SKM-1 (cell line): ENCODE results near the gene WIPF1.
A peak's percentile ranks its signal among the peaks of the same experiment; 100 is the strongest.

Experiments
- DNase-seq: peaks from one replicate; lab custom pipeline; 2025; ENCODE audit not compliant: unreplicated experiment; lab: John Stamatoyannopoulos, UW

The WIPF1 gene

DNA sequence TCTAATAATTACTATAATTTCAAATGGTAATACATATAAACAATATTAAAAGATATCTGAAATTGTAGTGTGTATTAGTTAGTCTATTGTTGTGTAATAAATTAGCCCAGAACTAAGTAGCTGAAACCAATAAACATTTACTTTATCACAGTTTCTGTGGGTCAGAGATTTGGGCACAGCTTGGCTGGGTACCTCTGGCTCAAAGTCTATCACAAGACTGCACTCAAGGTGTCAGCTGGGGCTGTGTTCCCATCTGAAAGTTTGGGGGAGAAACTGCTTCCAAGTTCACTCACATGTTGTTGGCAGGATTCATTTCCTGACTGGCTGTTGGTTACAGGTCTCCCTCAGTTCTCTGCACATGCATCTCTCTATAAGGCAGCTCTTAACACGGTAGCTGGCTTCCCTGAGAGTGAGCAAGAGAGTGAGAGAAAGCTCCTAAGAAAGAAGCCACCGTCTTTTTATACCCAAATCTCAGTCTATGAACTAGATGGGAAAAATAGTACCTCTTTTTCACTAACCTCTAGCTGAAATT lies 25.6 kb upstream of the WIPF1 start:
- no peak for DNase-seq

- DNase-seq, result no peak
These were observed 23.7 kb upstream of the WIPF1 start for GRCh38 chr2:174621323-174621722.

DNA sequence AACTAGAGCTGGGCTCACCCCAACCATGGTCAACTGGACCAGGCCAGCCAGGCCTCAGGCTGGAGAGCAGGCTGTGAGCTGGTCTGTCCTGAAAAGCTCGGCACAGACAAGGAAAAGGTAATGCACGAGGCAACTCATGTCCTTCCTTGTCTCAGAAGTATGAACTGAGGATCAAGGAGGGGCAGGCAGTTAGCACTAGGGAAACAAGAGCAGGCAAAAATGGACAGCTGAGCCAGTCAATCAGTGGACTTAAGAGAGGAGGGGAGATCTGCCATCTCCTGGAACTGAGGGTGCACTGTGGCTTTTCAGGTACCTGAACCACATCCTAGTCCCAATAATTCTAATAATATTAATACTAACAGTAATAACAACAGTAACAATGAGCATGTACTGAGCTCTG lies 20.6 kb upstream of the WIPF1 start:
- DNase-seq, result no peak

DNA sequence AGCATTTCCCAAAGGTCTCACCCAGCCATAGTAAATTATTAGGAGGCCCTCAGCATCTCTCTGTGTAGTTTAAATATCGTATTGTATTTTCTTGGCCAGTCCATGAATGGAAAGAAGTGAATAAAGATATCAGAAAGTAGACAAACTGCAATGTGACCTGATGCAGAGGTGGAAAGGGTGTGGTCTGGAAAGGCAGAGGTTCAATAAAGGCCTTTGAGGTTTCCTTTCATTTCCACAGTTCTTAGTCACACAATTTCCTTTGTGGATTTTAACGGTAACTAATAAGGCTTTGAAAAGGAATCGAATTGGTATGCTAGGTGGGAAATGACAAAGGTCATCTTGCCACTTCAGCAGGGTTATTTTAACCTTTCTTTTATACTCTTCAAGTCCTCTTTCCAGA lies 20.1 kb upstream of the WIPF1 start:
- DNase-seq, result no peak

- DNase-seq, result no peak
These were observed 19.5 kb upstream of the WIPF1 start for GRCh38 chr2:174617120-174617519.

DNA sequence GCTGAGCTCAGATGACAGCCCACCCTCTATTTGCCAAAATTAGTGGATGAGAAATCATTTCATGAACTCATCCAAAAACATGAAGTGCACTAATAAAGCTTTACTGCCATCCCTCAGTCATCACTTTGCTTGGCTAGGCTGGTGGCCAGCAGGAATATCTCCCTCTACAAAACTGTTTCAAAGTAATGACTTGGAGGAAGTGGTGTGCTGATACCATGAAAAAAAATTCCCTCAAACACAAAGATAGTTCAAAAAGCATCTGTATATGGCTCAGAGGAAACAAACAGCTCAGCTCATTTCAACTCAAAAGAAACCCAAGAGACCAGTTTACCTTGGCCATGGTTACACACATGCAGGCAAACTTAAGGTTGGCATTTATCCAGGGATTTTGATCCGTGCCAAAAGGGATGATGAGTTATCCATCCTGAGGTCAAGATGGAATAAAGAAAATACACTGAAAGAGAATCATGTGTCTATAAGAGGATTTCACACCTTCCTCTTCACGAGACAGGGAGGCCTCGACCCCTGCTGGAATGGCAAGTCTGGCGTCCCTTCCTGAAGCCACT lies 18.4 kb upstream of the WIPF1 start:
- no peak for DNase-seq

DNA sequence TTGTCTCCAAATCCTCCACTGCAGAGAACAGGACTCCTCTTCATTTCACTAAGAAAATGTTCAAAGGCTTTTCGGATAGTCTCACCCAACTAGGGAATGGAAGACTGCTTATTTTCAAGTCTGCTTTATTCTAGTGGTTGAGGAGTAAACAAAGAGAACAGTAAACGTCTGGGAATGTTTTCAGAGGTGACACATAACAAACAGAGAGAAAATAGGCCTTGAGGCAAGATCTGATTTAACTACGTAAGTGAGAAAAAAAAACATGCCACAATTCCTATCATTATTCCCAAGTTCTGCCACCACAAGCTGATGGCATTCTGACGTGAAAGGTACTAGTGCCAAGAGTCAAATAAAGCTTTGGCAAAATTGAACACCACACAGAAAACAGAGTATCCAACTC lies 16.7 kb upstream of the WIPF1 start:
- no peak for DNase-seq

- no peak for DNase-seq
These were observed 15.9 kb upstream of the WIPF1 start for GRCh38 chr2:174613531-174613930.

DNA sequence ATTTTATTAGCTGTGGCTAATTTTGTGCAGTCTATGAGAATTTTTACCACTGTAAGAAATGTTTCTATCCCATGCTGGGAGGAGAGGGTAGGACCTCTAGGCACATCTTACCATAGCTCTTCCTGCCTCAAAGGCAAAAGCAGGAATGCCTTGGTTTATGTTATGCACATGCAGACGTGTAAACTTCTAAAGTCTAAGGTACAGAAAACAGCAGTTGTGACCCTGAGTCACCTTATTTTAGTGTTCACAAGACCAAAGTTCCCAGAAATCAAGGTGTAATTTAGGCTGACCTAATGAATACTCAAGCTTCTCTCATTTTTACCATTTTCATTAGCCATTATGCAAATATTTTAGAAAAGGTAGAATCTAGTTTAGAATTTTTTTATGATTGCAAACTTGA lies 15.4 kb upstream of the WIPF1 start:
- DNase-seq, result no peak

- DNase-seq, result no peak
These were observed 14.2 kb upstream of the WIPF1 start for GRCh38 chr2:174611854-174612253.

DNA sequence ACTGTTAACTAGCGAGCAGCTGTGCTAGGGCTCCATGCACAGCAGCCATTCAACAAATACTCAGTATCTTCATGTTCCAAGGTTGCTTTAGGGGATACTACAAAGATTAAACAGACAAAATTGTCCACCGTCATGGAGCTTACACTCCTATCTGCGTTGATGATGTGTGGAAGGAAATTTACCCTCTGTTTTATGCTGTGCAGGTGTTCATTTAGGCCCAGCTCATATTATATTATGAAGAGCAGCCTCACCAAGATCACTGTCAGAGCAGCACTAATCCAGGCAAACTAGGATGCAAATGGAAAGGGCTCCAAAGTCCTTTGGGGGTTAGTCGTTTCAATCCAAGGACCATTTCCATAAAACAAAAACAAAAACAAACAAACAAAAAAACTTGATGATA lies 13.4 kb upstream of the WIPF1 start:
- DNase-seq, result no peak

DNA sequence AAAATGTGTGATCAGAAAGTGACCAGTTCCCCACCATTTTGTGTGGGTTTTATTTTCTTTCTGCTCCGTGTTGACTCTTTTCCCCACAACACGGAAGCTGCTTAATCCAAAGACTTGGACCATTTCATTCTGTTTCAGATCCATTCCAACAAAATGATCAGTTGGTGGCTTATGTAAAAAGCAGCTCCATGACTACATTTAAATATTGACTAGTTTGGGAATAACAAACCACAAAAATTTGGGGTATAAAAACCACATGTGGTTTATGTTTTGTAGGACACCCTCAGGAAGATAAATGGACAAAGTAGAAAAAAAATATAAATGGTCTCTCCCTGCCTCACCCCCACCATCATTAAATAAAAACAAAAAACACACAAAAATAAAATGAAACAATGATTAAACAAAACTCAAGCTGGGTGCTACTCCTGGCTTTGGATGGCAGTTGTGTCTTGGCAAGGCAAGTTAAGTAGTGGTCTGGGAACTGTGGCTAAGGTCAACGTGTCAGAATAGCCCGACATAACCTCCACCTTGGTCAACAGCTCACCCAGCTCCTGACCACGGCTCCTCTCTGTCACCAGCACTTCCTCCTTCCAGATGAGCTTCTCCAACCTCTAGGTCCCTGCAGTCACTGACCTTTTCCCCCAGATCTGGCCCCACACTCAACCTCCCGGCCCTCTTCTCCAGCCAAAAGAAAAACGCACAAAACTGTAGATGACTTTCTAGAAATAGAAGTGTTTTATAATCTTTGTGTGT lies 12.8 kb upstream of the WIPF1 start:
- peak; percentile 94 for DNase-seq

GRCh38 chr2:174609261-174609660 lies 11.7 kb upstream of the WIPF1 start:
- DNase-seq, result no peak

DNA sequence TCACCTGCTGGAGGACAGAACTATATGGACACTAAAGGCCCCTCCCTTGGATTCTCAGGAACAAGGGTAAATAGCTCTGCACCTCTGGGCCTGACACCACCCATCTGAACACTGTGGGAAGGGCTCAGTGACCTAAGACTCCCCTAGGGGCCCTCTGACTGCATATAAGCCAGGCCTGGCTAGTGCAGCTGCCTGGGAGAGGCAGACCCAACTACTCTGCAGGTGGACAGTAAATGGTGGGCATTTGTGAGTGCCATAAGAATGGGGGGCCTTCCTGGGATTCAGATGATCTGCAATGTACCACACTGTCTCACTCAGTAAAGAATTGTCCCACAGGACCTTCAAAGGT lies 11.2 kb upstream of the WIPF1 start:
- DNase-seq, result no peak

DNA sequence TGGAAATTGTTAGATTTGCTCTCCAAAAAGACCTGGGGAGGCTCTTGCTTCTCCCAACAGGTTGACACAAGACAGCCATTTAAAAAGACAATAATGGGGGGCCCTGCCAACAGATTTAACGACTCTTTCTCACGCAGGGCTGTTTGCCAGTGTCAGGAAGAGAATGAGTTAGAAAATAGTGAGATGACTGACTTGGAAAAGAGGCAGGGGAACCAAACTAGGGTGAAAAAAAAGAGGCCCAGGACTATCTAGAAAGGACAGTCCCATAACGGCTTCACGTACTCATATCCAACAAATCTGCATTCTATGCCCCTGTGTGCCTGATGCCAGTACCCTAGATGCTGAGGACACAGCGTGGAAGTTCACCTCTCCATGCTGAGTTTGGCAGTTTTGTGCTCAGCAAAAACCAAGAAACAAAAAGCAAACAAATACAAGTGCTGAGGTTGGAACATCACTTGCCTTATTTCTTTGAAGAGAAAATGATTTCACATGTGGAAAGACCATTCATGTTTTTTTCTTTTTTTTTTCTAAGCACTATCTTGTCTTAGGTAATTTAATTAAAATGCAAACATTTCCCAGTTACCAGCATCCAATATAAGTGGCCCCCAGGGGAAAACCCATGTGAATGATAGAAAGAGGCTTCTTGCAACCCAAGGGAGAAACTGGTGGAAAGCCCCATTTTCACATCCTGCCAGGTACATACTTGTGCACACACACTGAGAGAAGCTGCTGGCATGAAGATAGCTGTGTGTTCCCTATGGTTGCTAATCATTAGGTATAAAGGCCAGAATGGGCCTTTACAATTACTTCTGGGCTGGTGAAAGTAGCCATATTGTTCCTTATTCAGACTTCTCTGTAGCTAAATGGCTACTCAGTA lies 10.6 kb upstream of the WIPF1 start:
- no peak for DNase-seq

DNA sequence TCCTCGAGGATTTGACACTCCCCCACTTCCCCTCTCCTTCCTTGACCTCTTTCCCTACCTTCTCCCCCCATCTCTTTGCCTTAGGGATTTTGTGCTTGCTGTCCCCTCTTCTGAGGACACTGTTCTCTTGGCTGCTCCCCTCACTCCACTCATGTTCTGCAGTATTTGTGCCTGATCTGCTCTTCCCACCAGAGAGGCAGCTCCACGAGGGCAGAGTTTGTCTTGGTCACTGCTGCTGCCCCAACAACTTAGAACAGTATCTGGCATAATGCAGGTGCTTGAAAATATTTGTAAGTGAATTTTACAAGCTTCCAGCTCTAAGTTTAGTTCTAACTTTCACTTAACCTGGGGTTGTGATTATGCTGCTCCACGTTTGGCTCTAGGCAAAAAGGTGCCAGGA lies 10.0 kb upstream of the WIPF1 start:
- DNase-seq, result no peak

DNA sequence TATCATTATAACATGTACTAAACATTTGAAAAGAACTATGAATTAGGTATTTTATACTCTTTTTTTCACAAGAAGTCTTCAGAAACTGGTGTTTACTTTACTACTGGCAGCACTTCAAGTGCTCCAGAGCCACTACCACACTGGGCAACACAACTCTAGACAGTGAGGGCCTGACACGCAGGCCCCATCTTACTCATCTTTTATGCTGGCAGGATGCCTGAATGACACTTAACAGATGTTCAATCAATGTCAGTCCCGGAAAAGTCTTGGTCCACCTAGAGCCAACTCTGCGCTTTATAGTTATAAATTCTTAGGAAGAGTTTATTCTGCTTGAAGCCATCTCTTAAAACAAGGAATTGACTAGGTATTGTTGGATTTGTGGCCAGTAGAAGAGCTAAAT lies 8.7 kb upstream of the WIPF1 start:
- DNase-seq, result no peak

GRCh38 chr2:174605687-174606086 lies 8.1 kb upstream of the WIPF1 start:
- peak; percentile 15 for DNase-seq

DNA sequence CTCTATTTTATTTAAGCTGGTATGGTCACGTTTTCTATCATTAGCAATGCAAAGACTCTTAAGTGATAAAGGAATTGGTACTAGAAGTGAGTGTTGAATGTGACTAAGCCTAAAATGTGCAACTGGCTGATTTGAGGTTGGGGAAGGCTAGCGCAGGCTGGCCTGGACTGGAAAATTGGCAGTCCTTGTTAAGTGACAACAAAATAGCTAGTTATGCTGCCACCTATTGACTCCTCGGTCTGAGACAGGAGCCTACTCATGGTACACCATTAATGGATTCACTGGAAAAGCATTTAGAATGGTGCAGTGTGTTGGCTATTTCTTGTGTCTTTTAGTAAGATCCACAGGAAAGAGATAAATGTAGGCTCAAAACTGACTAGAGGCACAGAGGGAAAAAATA lies 5.7 kb upstream of the WIPF1 start:
- DNase-seq, result no peak

DNA sequence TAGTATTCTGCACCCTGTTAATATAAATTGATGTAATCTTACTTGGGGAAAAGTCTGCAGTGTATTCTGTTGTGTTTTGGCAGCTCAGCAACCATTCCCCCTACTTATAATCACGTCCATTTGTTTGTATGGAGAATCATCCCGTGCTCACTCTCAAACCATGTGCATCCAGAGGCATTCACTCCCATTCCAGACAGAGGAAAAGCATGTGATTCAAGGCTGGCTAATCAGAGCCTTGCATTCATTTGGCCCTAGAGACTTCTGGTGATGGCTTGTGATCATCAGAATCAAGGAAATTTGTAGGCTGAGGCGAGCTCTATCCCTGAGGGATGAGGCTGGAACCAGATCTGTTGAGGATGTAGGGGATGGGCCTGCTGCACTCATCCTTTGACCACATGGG lies 5.1 kb upstream of the WIPF1 start:
- no peak for DNase-seq

- no peak for DNase-seq
These were observed 2.7 kb upstream of the WIPF1 start for GRCh38 chr2:174600349-174600748.

DNA sequence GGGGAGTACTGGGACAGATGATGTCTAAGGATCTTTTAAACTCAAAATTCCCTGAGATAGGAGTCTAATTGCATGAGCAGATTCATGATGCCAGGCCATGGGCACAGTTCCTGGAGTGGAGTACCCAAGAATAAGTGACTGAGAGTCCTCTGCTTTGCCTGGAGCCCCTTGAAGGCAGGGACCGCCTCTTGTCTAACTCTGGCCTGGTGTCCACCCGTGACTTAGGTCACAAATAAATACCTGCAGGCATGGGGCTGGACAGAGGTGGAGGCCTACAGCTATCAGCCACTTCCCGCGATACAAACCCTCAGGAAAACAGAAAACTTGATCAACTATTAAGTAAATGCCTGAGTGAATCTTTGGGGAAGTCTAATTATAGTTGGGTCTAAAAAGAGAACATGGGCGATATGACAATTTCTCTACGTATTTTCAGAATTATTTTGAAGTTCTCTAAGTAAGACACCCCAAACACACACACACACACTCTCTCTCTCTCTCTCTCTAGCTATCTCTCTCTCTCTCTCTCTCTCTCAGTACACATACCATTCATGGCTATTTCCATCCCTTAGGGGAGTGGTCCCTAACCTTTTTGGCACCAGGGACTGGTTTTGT lies 1.8 kb upstream of the WIPF1 start:
- DNase-seq, result no peak
